NT2/D1 (cell line): ENCODE results near the gene IFNB1.

Experiments used
- DNase-seq: peaks from one replicate; pipeline ENCODE4 v3.0.0-alpha.2; 2011; ENCODE audit warnings: low read depth, low spot score
- H3K27me3 ChIP-seq: 2 replicates; pipeline ENCODE4 v1.6.0; 2011; ENCODE audit warnings: mild to moderate bottlenecking; ENCODE audit not compliant: insufficient read length, insufficient read depth
- H3K36me3 ChIP-seq: 2 replicates; pipeline ENCODE4 v1.6.1; 2011; ENCODE audit warnings: mild to moderate bottlenecking, low read length, mixed read lengths; ENCODE audit not compliant: insufficient read depth, insufficient read length
- H3K4me1 ChIP-seq: 2 replicates; pipeline ENCODE4 v1.5.1; 2011; ENCODE audit not compliant: insufficient read depth, insufficient read length
- H3K4me3 ChIP-seq: 2 replicates; pipeline ENCODE4 v1.5.1; 2011; ENCODE audit warnings: low read depth; ENCODE audit not compliant: insufficient read length
- H3K9ac ChIP-seq: 2 replicates; pipeline ENCODE4 v1.6.0; 2011; ENCODE audit warnings: low read depth; ENCODE audit not compliant: insufficient read length
- H3K9me3 ChIP-seq: 2 replicates; pipeline ENCODE4 v1.5.1; 2011; ENCODE audit warnings: mild to moderate bottlenecking, low read length; ENCODE audit not compliant: insufficient read depth
- SUZ12 ChIP-seq: IDR thresholded peaks from 2 replicates; pipeline ENCODE4 v1.6.1; 2011; ENCODE audit not compliant: insufficient read length, insufficient read depth; ENCODE audit errors: extremely low read depth
- YY1 ChIP-seq: IDR thresholded peaks from 2 replicates; pipeline ENCODE4 v1.6.1; 2011; ENCODE audit not compliant: insufficient read length, insufficient read depth
- ZNF274 ChIP-seq: IDR thresholded peaks from 2 replicates; pipeline ENCODE4 v1.6.1; 2011; ENCODE audit warnings: mild to moderate bottlenecking, low read depth, low read length

IFNB1 gene

DNA sequence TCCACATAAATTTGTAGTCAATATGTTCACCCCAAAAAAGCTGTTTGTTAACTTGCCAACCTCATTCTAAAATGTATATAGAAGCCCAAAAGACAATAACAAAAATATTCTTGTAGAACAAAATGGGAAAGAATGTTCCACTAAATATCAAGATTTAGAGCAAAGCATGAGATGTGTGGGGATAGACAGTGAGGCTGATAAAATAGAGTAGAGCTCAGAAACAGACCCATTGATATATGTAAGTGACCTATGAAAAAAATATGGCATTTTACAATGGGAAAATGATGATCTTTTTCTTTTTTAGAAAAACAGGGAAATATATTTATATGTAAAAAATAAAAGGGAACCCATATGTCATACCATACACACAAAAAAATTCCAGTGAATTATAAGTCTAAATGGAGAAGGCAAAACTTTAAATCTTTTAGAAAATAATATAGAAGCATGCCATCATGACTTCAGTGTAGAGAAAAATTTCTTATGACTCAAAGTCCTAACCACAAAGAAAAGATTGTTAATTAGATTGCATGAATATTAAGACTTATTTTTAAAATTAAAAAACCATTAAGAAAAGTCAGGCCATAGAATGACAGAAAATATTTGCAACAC lies 6.6 kb upstream of the IFNB1 start:
- DNase-seq: no peak
- H3K4me1 ChIP-seq: no peaks in the 10 kb centered on the region
- peaks cover 13% of the 10 kb centered on the region for H3K9me3 ChIP-seq
- H3K4me3 ChIP-seq: no peak overlapping the region
- H3K27me3 ChIP-seq: no peaks in the 10 kb centered on the region
- H3K9ac ChIP-seq: no peak overlapping the region
- no peak for TF ChIP-seq ZNF274
- no peak for TF ChIP-seq YY1
- no peak for TF ChIP-seq SUZ12
- no peaks in the 10 kb centered on the region for H3K36me3 ChIP-seq

GRCh38 chr9:21082671-21083070 lies 4.9 kb upstream of the IFNB1 start:
- no peak overlapping the region for H3K4me3 ChIP-seq
- H3K36me3 ChIP-seq: no peaks in the 10 kb centered on the region
- TF ChIP-seq SUZ12 (no peak), ZNF274 (no peak), YY1 (no peak)
- DNase-seq: no peak
- H3K4me1 ChIP-seq: no peaks in the 10 kb centered on the region
- H3K27me3 ChIP-seq: no peaks in the 10 kb centered on the region
- H3K9me3 ChIP-seq: peaks cover 13% of the 10 kb centered on the region
- H3K9ac ChIP-seq: no peak overlapping the region

DNA sequence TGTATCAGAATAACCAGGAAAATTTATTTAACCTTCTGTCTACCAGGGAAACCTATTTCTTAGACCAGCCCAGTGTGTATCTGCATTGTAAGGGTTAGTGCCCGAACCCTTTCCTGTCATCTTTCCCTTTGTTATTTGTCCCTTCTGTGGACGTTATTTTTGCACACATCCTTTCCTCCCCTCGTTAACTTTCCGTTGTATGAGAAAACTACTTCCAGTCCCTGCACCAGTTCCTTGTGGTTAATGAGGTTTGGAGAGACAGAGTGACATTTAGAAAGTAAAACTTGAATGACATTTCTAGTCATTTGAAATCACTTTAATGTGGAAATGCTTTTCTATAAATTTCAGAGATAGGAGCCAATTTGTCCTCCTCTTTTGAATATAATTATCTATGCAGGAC lies 4.3 kb upstream of the IFNB1 start:
- TF ChIP-seq YY1: no peak
- no peak for TF ChIP-seq SUZ12
- no peak for TF ChIP-seq ZNF274
- Histone ChIP-seq H3K4me3 (no peak overlapping the region), H3K9ac (no peak overlapping the region), H3K9me3 (peaks cover 13% of the 10 kb centered on the region), H3K27me3 (no peaks in the 10 kb centered on the region), H3K4me1 (no peaks in the 10 kb centered on the region), H3K36me3 (no peaks in the 10 kb centered on the region)
- DNase-seq: no peak

DNA sequence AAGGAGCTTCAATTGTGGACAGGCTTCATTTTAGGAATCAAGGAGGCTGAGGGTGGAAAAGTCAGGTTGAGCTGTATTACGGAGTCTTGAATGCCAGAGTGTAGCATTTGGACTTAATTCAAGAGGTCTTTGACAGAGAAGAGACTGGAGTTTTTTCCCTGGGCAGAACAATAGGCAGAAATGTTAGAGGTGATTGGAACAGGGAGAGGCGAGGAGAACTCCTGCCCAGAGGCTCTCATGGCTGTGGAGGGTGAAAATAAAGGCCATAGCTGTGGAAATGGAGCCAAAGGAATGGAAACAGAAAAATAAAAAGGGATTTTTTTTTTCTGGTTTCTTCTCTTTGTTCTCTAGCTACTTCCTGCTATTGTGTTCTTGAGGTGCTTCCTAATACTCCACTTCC lies 3.7 kb upstream of the IFNB1 start:
- Histone ChIP-seq H3K36me3 (no peaks in the 10 kb centered on the region), H3K27me3 (no peaks in the 10 kb centered on the region), H3K4me1 (no peaks in the 10 kb centered on the region), H3K9me3 (peaks cover 8% of the 10 kb centered on the region; the same call in 1 of the 2 replicates), H3K4me3 (no peak overlapping the region), H3K9ac (no peak overlapping the region)
- no peak for DNase-seq
- TF ChIP-seq ZNF274: no peak
- TF ChIP-seq SUZ12: no peak
- TF ChIP-seq YY1: no peak

GRCh38 chr9:21080793-21081192 lies 3.1 kb upstream of the IFNB1 start:
- H3K4me1 ChIP-seq: no peaks in the 10 kb centered on the region
- H3K9me3 ChIP-seq: 0 out of 2 replicates have a peak, but pooled peaks cover 1% of the 10 kb centered on the region
- no peak overlapping the region for H3K4me3 ChIP-seq
- no peaks in the 10 kb centered on the region for H3K36me3 ChIP-seq
- H3K27me3 ChIP-seq: no peaks in the 10 kb centered on the region
- no peak for TF ChIP-seq YY1
- no peak for TF ChIP-seq ZNF274
- TF ChIP-seq SUZ12: no peak
- no peak overlapping the region for H3K9ac ChIP-seq
- DNase-seq: no peak

GRCh38 chr9:21078702-21079101 lies 960 bp upstream of the IFNB1 start:
- no peaks in the 10 kb centered on the region for H3K36me3 ChIP-seq
- H3K4me1 ChIP-seq: no peaks in the 10 kb centered on the region
- H3K9me3 ChIP-seq: no peaks in the 10 kb centered on the region
- H3K9ac ChIP-seq: no peak overlapping the region
- TF ChIP-seq ZNF274: no peak
- TF ChIP-seq SUZ12: no peak
- TF ChIP-seq YY1: no peak
- no peak overlapping the region for H3K4me3 ChIP-seq
- DNase-seq: no peak
- H3K27me3 ChIP-seq: no peaks in the 10 kb centered on the region

- no peak overlapping the region for H3K4me3 ChIP-seq
- H3K36me3 ChIP-seq: no peaks in the 10 kb centered on the region
- no peaks in the 10 kb centered on the region for H3K4me1 ChIP-seq
- H3K9me3 ChIP-seq: no peaks in the 10 kb centered on the region
- no peak for DNase-seq
- H3K9ac ChIP-seq: no peak overlapping the region
- no peaks in the 10 kb centered on the region for H3K27me3 ChIP-seq
- TF ChIP-seq SUZ12 (no peak), YY1 (no peak), ZNF274 (no peak)
Measured at GRCh38 chr9:21075484-21075883, 2.3 kb downstream of the IFNB1 start.

DNA sequence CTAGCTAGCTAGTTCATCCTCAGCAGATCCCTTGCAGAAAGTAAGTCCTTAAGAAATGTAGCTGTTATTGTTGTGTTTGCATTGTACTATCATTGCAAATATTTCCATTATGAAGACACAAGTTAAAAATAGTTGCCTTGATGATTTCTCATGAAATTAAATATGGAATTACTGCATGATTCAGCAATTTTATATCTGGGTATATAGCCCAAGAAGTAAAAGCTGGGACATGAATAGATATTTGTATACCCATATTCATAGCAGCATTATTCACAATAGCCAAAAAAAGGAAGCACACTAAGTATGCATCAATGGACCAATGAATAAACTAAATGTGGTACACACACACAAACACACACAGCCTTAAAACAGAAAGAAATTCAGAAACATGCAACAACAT lies 6.8 kb downstream of the IFNB1 start:
- Histone ChIP-seq H3K36me3 (no peaks in the 10 kb centered on the region), H3K9ac (no peak overlapping the region), H3K27me3 (no peaks in the 10 kb centered on the region), H3K4me3 (no peak overlapping the region), H3K4me1 (no peaks in the 10 kb centered on the region), H3K9me3 (no peaks in the 10 kb centered on the region)
- no peak for TF ChIP-seq YY1
- TF ChIP-seq SUZ12: no peak
- no peak for TF ChIP-seq ZNF274
- DNase-seq: no peak
